ENCODE results near the gene KDM4C. TPM values are rescaled to one million over a fixed set of nuclear protein-coding genes. Genes with fewer than 3 reads are reported as not detected.
A peak's percentile ranks its signal among the peaks of the same experiment; 100 is the strongest.

Gene KDM4C
- total RNA-seq, 2 experiments from 2014 or later: 60.1 to 61.3 TPM

- ChIA-PET CTCF (interaction anchor here (0.6 kb wide), 1 partner anchor 218 kb away, joined by 3 read pairs; no protein-coding TSS in a partner anchor), POLR2A (no interaction called here)
- DNase-seq (no peak), ATAC-seq (ENCODE audit: poor library complexity) (no peak)
- intact Hi-C loops (cut with DNase I, micrococcal nuclease): no loop called here
- H3K27me3 Mint-ChIP-seq: no peaks in the 10 kb centered on the region
- peaks cover 65% of the 10 kb centered on the region for H3K4me1 Mint-ChIP-seq (ENCODE audit: low read depth)
- Histone ChIP-seq H3K4me3 (ENCODE audit: low read length) (no peak overlapping the region), H3K27ac (ENCODE audit: low read depth in 1 of 2, low read length in 2 of 2) (no peak overlapping the region), H3K36me3 (ENCODE audit: insufficient read depth, low read length) (peaks cover 29% of the 10 kb centered on the region), H3K27me3 (ENCODE audit: control insufficient read depth in 1 of 2, insufficient read depth in 2 of 2, low read length in 2 of 2) (no peaks in the 10 kb centered on the region), H3K9me3 (ENCODE audit: control insufficient read depth in 1 of 2, insufficient read depth in 1 of 2, low read length in 2 of 2) (no peaks in the 10 kb centered on the region), H3K4me1 (ENCODE audit: insufficient read depth, low read length) (no peaks in the 10 kb centered on the region)
- H3K27ac Mint-ChIP-seq: peak overlapping the region; percentile 13
- H3K4me3 Mint-ChIP-seq: no peak overlapping the region
- TF ChIP-seq CTCF (IDR thresholded peaks at IDR 0.05): no peak
- peaks cover 57% of the 10 kb centered on the region for H3K36me3 Mint-ChIP-seq (ENCODE audit: low read depth)
- no peaks in the 10 kb centered on the region for H3K9me3 Mint-ChIP-seq
Observed at GRCh38 chr9:6901180-6901579, 143.4 kb downstream of the KDM4C start.

- H3K27ac Mint-ChIP-seq: no peak overlapping the region
- H3K36me3 ChIP-seq (ENCODE audit: insufficient read depth, low read length): peaks cover 25% of the 10 kb centered on the region
- peak in 1 of 14 experiments; percentile 7 for DNase-seq
- H3K4me3 ChIP-seq (ENCODE audit: low read length): no peak overlapping the region
- intact Hi-C loops (cut with DNase I, micrococcal nuclease): no loop called here
- H3K4me3 Mint-ChIP-seq: no peak overlapping the region
- CTCF ChIA-PET: no interaction called here
- H3K36me3 Mint-ChIP-seq (ENCODE audit: low read depth): peaks cover 47% of the 10 kb centered on the region
- H3K4me1 ChIP-seq (ENCODE audit: insufficient read depth, low read length): no peaks in the 10 kb centered on the region
- H3K27me3 Mint-ChIP-seq: no peaks in the 10 kb centered on the region
- TF ChIP-seq CTCF (IDR thresholded peaks at IDR 0.05): no peak
- H3K27me3 ChIP-seq (ENCODE audit: control insufficient read depth in 1 of 2, insufficient read depth in 2 of 2, low read length in 2 of 2): no peaks in the 10 kb centered on the region
- no peak for ATAC-seq (ENCODE audit: poor library complexity)
- POLR2A ChIA-PET: no interaction called here
- H3K27ac ChIP-seq (ENCODE audit: low read depth in 1 of 2, low read length in 2 of 2): no peak overlapping the region
- no peaks in the 10 kb centered on the region for H3K9me3 Mint-ChIP-seq
- no peaks in the 10 kb centered on the region for H3K9me3 ChIP-seq (ENCODE audit: control insufficient read depth in 1 of 2, insufficient read depth in 1 of 2, low read length in 2 of 2)
- H3K4me1 Mint-ChIP-seq (ENCODE audit: low read depth): peaks cover 55% of the 10 kb centered on the region
Observed at GRCh38 chr9:6902423-6902822, 144.7 kb downstream of the KDM4C start.

- POLR2A ChIA-PET: no interaction called here
- Histone ChIP-seq H3K27ac (ENCODE audit: low read depth in 1 of 2, low read length in 2 of 2) (no peak overlapping the region), H3K4me1 (ENCODE audit: insufficient read depth, low read length) (no peaks in the 10 kb centered on the region), H3K4me3 (ENCODE audit: low read length) (no peak overlapping the region), H3K9me3 (ENCODE audit: control insufficient read depth in 1 of 2, insufficient read depth in 1 of 2, low read length in 2 of 2) (no peaks in the 10 kb centered on the region), H3K27me3 (ENCODE audit: control insufficient read depth in 1 of 2, insufficient read depth in 2 of 2, low read length in 2 of 2) (no peaks in the 10 kb centered on the region), H3K36me3 (ENCODE audit: insufficient read depth, low read length) (peaks cover 15% of the 10 kb centered on the region)
- H3K36me3 Mint-ChIP-seq (ENCODE audit: low read depth): peaks cover 44% of the 10 kb centered on the region
- intact Hi-C loops (cut with DNase I, micrococcal nuclease): no loop called here
- H3K4me3 Mint-ChIP-seq: no peak overlapping the region
- H3K27me3 Mint-ChIP-seq: no peaks in the 10 kb centered on the region
- H3K9me3 Mint-ChIP-seq: no peaks in the 10 kb centered on the region
- DNase-seq: no peak
- no peak for TF ChIP-seq CTCF (IDR thresholded peaks at IDR 0.05)
- peaks cover 50% of the 10 kb centered on the region for H3K4me1 Mint-ChIP-seq (ENCODE audit: low read depth)
- no peak overlapping the region for H3K27ac Mint-ChIP-seq
- ATAC-seq (ENCODE audit: poor library complexity): no peak
- CTCF ChIA-PET: no interaction called here
Observed at GRCh38 chr9:6904371-6904770, 146.6 kb downstream of the KDM4C start.
